K562 (cell line): ENCODE data around the gene MAP3K14. TPM values are rescaled to one million over a fixed set of nuclear protein-coding genes. Genes with fewer than 3 reads are reported as not detected.

Source experiments
- ATF2 ChIP-seq: sonication (generic); formaldehyde crosslinking; IDR thresholded peaks from 2 replicates; pipeline ENCODE4 v1.8.1; 2022; ENCODE audit warnings: missing genetic modification reagents
- CREB5 ChIP-seq: fragments of 250-450 bp; sonication (Bioruptor Pico); IDR thresholded peaks from 2 replicates; pipeline ENCODE4 v1.5.0; 2020; ENCODE audit warnings: mild to moderate bottlenecking
- KDM5B ChIP-seq: fragments of 200-600 bp; sonication (generic); IDR thresholded peaks from 2 replicates; pipeline ENCODE4 v1.6.1; 2012; ENCODE audit warnings: low read depth, mild to moderate bottlenecking, moderate library complexity, low read length, control low read depth, inconsistent platforms; ENCODE audit not compliant: insufficient replicate concordance
- RFX1 ChIP-seq: fragments of 450-650 bp; IDR thresholded peaks from 2 replicates; pipeline ENCODE4 v1.6.1; 2016; ENCODE audit warnings: mild to moderate bottlenecking, moderate library complexity
- THRAP3 ChIP-seq: fragments of 450-650 bp; IDR thresholded peaks from 2 replicates; pipeline ENCODE4 v1.6.1; 2016; ENCODE audit warnings: mild to moderate bottlenecking, inconsistent platforms, borderline replicate concordance
- ZMIZ1 ChIP-seq, 2 experiments: fragments of 150-350 bp in 1 of 2; IDR thresholded peaks; 2 replicates each; pipeline ENCODE4 v1.6.1; 2012 to 2016; ENCODE audit warnings: low read depth in 2 of 2, low read length in 2 of 2, mild to moderate bottlenecking in 1 of 2, moderate library complexity in 1 of 2
- ZNF277 ChIP-seq: fragments of 250-450 bp; sonication (Bioruptor Pico); IDR thresholded peaks from 2 replicates; pipeline ENCODE4 v1.8.0; 2022; ENCODE audit warnings: inconsistent platforms, mild to moderate bottlenecking, moderate library complexity, borderline replicate concordance
- ZNF695 ChIP-seq: fragments of 450-650 bp; formaldehyde crosslinking; IDR thresholded peaks from 2 replicates; pipeline ENCODE4 v1.4.0; 2020; ENCODE audit warnings: mild to moderate bottlenecking, moderate library complexity
- polyA plus RNA-seq, 8 experiments: library from polyadenylated mRNA; depleted of rRNA in 4 of 8; stranded (reverse) in 5 of 8; unstranded in 3 of 8; fragments of >200 nt; fragmentation: Nextera tagmentation in 2 of 8; fragmentation: Illumina TruSeq in 1 of 8; extraction: Ambion mirVana in 2 of 8; extraction: Trizol in 1 of 8; gene quantifications; 2 replicates each; pipeline versions ENCODE4 v1.2.1 to v1.2.3, GENCODE V29; 2011 to 2014; ENCODE audit warnings: inconsistent platforms in 1 of 8, missing spikeins in 1 of 8
- total RNA-seq, 7 experiments: library from RNA; depleted of rRNA in 6 of 7; stranded (reverse); fragments of >200 nt in 6 of 7; fragmentation: Illumina TruSeq in 2 of 7; extraction: Trizol in 2 of 7; gene quantifications; 2 replicates each; pipeline versions ENCODE4 v1.2.1 to v1.2.3, GENCODE V29; 2011 to 2021; ENCODE audit warnings: low replicate concordance in 1 of 7

MAP3K14 gene
- total and polyA plus RNA-seq, 9 of the 15 experiments (the other 6 are each of a cell fraction or from before 2014, with no cell fraction given): 0.45 to 8.7 (median 3.2) TPM

- TF ChIP-seq ZNF277 (no peak), RFX1 (no peak), ATF2 (CRISPR knock-in tag) (no peak), THRAP3 (no peak), ZMIZ1 (IDR thresholded peaks at IDR 0.05; ENCODE audit: low read depth in 2 of 2, low read length in 2 of 2) (no peak), KDM5B (no peak), ZNF695 (CRISPR knock-in tag) (no peak), CREB5 (CRISPR knock-in tag) (no peak)
These were observed 51.8 kb downstream of the MAP3K14 start (continued) for GRCh38 chr17:45264988-45265387.
